Cardiac muscle cell (in vitro differentiated cells and primary cell): Measurements from ENCODE around the gene ADSL. TPM values are rescaled to one million over a fixed set of nuclear protein-coding genes. Genes with fewer than 3 reads are reported as not detected.
A peak's percentile ranks its signal among the peaks of the same experiment; 100 is the strongest.

Experiments
- DNase-seq, 2 donors: peaks; one replicate each; pipeline versions ENCODE4 v3.0.0 to v3.0.0-alpha.2; 2010 to 2017; ENCODE audit warnings: low read depth in 1 of 2, low spot score in 1 of 2
- H3K27ac ChIP-seq: fragments of 200-600 bp; sonication (generic); 2 replicates; pipeline ENCODE4 v1.5.1; 2016
- H3K27me3 ChIP-seq: fragments of 200-600 bp; sonication (generic); 2 replicates; pipeline ENCODE4 v1.6.0; 2016; ENCODE audit warnings: control low read depth
- H3K36me3 ChIP-seq: fragments of 200-600 bp; sonication (generic); 2 replicates; pipeline ENCODE4 v1.5.1; 2016; ENCODE audit warnings: control low read depth
- H3K4me1 ChIP-seq: fragments of 200-600 bp; sonication (generic); 2 replicates; pipeline ENCODE4 v1.8.1; 2017; ENCODE audit warnings: low read depth, mild to moderate bottlenecking, mixed run types
- H3K4me3 ChIP-seq: fragments of 200-600 bp; sonication (generic); 2 replicates; pipeline ENCODE4 v1.5.1; 2016; ENCODE audit warnings: mild to moderate bottlenecking
- H3K9me3 ChIP-seq: fragments of 200-600 bp; sonication (generic); 2 replicates; pipeline ENCODE4 v1.5.1; 2017; ENCODE audit warnings: low read depth, mild to moderate bottlenecking, control low read depth
- polyA plus RNA-seq: library from polyadenylated mRNA; unstranded; fragments of >200 nt; fragmentation: Nextera tagmentation; extraction: Ambion mirVana; gene quantifications from 2 replicates; pipeline ENCODE4 v1.2.1, GENCODE V29; 2016
- total RNA-seq: library from RNA; depleted of rRNA; stranded (reverse); fragments of >200 nt; gene quantifications from 2 replicates; pipeline ENCODE4 v1.2.3, GENCODE V29; 2016
- TF ChIP-seq, protein P1 (sequence below): IDR thresholded peaks from 2 replicates; pipeline ENCODE4 v1.5.1; 2012; ENCODE audit warnings: low read depth, mild to moderate bottlenecking, low read length

Gene ADSL
- total and polyA plus RNA-seq, 2 experiments from 2014 or later: 110 to 116 TPM

DNA sequence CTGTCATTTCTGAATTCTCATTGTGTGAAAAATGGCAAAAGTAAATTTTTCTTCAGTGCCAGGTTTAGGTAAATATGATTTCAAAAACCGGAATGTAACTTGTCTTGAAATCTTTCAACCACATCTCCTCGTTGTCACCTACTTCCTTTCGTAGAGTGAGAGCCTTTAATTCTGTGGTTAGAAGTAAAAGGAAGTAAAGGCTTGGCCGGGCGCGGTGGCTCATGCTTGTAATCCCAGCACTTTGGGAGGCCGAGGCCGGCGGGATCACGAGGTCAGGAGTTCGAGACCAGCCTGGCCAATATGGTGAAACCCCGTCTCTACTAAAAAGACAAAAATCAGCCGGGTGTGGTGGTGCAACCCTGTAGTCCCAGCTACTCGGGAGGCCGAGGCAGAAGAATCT is 53.9 kb downstream of the ADSL start:
- Histone ChIP-seq H3K4me3 (no peak overlapping the region), H3K9me3 (no peaks in the 10 kb centered on the region), H3K4me1 (peaks cover 13% of the 10 kb centered on the region), H3K27me3 (no peaks in the 10 kb centered on the region), H3K27ac (peak overlapping the region; percentile 47), H3K36me3 (peaks cover 11% of the 10 kb centered on the region)
- TF ChIP-seq, protein P1, sequence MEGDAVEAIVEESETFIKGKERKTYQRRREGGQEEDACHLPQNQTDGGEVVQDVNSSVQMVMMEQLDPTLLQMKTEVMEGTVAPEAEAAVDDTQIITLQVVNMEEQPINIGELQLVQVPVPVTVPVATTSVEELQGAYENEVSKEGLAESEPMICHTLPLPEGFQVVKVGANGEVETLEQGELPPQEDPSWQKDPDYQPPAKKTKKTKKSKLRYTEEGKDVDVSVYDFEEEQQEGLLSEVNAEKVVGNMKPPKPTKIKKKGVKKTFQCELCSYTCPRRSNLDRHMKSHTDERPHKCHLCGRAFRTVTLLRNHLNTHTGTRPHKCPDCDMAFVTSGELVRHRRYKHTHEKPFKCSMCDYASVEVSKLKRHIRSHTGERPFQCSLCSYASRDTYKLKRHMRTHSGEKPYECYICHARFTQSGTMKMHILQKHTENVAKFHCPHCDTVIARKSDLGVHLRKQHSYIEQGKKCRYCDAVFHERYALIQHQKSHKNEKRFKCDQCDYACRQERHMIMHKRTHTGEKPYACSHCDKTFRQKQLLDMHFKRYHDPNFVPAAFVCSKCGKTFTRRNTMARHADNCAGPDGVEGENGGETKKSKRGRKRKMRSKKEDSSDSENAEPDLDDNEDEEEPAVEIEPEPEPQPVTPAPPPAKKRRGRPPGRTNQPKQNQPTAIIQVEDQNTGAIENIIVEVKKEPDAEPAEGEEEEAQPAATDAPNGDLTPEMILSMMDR: no peak
- DNase-seq: no peak

DNA sequence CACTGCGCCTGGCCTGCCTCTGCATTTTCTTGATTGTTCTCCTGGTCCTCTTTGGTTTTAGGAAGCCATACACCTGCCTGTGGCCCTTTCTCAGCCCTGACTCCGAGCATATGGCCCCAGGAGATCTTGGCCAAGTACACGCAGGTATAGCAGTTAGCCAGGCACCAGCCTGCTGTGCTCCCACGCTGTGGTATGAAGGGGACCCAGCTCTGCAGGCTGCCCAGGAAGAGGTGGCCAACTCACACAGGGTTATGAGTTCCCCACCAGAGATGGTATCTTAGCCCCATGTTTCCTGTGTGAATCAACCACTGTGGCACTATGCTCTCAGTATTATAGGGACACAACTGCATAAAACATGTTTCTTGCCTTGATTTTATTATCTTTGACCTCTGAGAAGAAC is 55.2 kb downstream of the ADSL start:
- Histone ChIP-seq H3K36me3 (peaks cover 11% of the 10 kb centered on the region), H3K27me3 (no peaks in the 10 kb centered on the region), H3K4me1 (peaks cover 13% of the 10 kb centered on the region), H3K4me3 (no peak overlapping the region), H3K27ac (no peak overlapping the region), H3K9me3 (no peaks in the 10 kb centered on the region)
- no peak for DNase-seq
- TF ChIP-seq, protein P1: no peak

DNA sequence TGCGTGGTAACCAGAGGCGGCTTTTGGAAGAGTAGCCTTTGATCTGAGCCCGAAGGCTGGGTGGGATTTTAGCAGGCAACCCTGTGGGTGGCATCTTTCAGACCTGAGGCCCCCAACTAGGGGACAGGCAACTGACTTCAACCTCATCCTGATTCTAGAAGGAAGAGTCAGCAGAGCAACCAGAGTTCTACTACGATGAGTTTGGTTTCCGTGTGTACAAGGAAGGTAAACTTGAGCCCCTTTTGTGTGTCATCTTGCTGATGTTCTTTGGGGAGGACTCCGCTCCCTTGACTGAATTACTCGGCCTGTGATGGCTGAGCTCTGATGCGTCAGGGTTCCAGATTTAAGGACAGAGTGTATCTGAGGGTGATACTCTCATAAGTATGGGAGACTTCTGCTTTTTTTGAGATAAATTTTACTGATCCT is 55.7 kb downstream of the ADSL start:
- DNase-seq: no peak
- H3K9me3 ChIP-seq: no peaks in the 10 kb centered on the region
- no peaks in the 10 kb centered on the region for H3K27me3 ChIP-seq
- H3K4me3 ChIP-seq: no peak overlapping the region
- peaks cover 13% of the 10 kb centered on the region for H3K4me1 ChIP-seq
- TF ChIP-seq, protein P1: no peak
- H3K27ac ChIP-seq: no peak overlapping the region
- peaks cover 15% of the 10 kb centered on the region for H3K36me3 ChIP-seq

DNA sequence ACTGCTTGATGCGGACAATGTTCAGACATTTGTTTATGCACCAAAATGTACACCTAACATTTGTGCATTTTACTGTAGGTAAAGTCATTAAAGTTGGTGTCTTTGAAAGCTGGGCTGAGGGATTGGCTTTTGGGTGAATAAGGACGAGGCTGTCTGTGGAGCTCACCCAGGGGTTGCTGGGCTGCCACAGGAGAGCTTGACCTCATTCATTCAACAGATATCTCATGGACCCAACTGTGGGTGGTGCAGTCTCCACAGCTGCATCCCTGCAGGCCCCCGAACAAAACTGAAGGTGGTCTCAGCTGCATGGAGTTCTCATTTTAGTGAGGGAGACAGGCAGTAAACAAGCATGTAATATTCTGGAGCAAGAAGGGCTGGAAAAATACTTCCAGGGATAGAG is 56.8 kb downstream of the ADSL start:
- H3K9me3 ChIP-seq: no peaks in the 10 kb centered on the region
- no peak for DNase-seq
- H3K27ac ChIP-seq: no peak overlapping the region
- peaks cover 15% of the 10 kb centered on the region for H3K36me3 ChIP-seq
- H3K4me3 ChIP-seq: no peak overlapping the region
- H3K27me3 ChIP-seq: no peaks in the 10 kb centered on the region
- peaks cover 13% of the 10 kb centered on the region for H3K4me1 ChIP-seq
- TF ChIP-seq, protein P1: no peak

DNA sequence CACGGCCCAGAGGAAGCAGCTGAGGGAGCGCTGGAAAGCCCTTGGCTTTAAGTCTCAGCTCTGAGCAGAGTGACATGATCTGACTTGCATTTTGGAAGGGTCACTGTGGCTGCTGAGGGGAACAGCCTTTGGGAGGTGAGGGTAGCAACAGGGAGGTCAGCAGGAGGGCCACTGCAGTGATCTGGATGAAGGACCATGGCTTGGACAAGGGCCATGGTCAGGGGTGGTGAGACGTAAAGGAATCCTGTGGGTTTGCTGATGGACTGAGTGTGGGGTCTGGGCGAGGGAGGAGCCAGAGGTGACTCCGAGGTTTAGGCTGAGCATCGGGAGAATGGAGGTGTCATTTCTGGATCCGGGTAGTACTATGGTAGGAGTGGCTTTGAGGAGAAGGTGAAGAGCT is 57.4 kb downstream of the ADSL start:
- peaks cover 15% of the 10 kb centered on the region for H3K36me3 ChIP-seq
- no peak for DNase-seq
- H3K4me1 ChIP-seq: peaks cover 13% of the 10 kb centered on the region
- H3K9me3 ChIP-seq: no peaks in the 10 kb centered on the region
- H3K4me3 ChIP-seq: no peak overlapping the region
- TF ChIP-seq, protein P1: no peak
- H3K27ac ChIP-seq: no peak overlapping the region
- no peaks in the 10 kb centered on the region for H3K27me3 ChIP-seq
